ENCODE results near the gene OPRM1.

OPRM1 gene

DNA sequence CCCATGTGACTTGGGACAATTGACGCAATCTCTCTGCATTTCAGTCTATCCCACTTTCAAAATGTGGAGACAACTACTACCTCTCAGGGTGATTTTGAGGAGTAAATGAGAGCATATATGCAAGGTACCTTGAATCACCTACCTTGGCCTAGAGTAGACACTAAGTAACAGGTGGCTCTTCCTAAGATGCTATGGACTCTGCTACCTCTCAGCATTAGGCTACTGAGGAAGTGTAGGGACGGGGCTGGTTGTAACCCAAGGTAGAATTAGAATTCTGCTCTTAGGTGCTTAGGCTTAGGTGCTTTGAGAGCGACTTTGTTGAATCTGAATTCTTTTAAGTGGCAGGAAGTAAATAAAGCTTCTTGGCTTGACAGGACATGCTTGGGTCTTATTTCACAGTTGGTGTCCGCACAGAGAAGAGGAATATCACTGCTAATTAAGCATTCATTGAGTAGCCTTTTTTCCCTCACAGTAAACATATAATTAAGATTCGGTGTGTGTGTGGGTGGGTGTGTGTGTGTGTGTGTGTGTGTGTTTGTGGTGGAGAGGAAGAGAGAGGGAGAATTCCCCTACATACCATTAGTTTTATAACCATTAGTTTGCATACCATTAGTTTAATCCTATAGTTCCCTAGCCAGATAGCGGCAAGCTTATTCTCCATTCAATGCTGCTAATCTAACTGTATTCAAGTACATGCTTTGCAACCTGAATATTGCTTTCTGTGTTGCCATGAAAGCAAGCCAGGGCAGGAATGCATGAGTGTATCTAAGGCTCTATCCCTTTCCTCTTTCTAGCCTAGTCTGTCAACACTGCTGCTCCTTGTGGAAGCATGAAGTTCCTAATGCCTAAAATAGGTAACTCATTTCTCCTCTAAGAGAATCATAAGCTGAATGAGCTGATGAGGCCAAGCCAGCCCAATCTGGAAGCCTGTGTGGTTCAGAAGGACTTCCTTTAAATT, 205.0 kb downstream of the OPRM1 start:
- DNase-seq = no peak

DNA sequence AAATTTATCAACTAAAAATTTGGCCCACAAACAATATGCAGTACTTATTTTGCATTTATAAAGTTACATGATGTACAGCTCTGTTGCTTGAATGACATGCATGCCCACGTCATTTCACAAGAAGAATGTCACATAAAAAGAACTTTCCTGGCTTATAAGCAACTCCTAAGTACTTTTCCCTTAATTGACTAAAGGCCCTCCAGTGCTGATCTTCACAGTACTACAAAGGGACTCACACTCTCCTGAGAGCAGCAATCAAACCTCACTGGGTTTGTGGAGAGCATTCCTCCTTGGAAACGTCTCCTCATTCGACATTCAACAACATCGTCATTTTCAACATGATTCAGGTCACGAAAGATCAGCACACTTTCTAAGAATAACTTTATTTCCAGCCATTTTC, 206.5 kb downstream of the OPRM1 start:
- DNase-seq = no peak

DNA sequence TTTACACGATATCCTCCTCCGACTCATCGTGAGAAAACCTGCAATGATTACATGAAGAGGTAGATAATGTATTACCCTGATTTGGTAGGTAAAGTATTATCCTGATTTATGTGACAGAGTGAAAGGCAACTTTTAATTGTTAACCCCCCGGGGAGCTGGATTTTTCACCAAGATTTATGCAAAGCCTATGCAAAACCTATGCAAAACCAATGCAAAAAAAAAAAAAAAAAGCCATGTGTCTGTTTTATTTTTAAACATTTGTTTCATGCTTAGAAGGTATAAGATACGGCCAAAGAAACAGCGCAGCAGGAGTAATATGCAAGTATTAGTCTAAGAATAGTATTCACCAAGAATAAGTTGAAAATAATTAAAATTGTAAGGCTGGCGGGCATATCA, 207.7 kb downstream of the OPRM1 start:
- DNase-seq = no peak

DNA sequence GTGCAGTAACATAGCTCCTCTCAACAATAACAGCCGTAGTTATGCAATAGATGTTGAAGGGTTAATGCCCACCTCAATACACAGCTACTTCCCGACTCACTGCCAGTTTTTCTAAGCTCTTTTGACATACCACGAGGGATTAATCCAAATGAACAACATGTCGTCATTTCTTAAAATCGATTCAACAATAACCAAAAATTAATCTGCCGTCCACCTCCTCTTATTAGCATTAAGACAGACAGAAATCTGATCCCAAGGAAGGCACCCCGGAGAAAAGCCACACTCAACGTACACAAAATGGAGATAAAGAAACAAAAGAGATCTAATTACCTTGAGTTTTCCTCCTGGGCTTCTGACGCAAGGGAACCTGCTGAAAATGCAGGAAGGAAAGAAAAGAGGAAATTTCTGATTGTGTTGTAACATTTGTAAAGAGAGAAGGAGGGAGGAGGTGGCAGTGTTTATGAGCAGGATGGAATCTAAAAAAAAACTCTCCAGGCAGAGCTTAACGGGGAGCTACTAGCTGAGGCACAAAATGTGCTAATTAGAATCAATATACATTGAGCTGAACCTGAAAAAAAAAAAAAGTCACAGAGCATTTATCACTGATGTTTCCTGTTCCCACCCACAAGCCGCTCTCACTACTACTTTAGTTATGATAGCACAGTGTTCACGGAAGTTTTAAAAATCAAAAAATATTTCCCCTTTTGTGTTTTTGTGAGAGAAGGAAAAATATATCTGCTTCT, 208.2 kb downstream of the OPRM1 start:
- DNase-seq = peak; percentile 72

DNA sequence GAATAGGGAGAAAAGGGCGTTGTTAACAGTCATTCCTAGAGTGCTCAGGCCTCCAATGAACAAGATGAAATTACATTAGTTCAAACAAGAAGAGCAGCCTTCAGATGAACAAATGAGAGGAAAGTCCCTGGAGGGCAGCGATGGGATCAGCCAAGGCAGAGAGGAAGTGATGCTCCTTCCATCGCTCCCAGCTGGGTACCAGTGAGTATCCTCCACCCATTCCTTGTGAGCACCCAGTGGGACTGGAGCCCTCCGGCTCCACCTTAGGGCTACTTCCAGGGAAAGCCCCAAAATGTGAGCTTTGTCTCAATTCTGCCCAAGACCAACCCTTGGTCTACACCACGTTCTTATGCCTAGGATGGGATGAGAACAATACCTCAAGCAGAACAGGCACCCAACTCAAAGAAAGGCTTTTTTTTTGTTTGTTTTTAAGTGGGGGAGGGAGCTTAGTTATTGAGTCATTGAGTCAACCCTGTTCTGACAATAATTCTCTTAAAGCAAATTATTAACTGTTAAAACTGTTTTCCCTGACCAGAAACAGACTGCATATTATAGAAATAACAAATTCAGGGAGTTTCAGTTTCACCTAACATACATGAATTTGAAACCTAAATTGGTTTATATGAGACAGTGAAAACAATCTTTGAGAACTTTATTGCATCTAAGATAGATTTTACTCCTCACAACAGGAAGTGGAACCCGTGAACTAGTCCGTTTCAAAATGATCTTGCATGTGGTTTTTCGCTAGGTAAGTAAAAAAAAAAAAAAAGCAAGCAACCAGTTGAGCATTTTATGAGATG, 210.7 kb downstream of the OPRM1 start:
- DNase-seq = no peak

DNA sequence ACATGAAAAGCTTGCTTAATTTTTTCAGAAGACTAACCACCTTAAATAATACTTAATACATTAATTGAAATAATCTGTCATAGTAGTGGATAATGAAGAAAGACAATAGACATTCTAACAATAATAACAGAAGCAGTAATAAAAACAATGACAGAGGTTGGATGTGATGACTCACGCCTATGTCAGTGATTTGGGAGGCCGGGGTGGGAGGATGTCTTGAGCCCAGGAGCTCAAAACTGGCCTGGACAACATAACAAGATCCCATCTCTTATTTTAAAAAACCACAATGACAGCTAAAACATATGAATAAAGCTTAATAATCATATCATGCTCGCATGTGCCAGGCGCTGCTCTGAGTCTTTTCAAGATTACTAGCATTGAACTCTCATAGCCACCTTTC, 212.1 kb downstream of the OPRM1 start:
- no peak for DNase-seq

DNA sequence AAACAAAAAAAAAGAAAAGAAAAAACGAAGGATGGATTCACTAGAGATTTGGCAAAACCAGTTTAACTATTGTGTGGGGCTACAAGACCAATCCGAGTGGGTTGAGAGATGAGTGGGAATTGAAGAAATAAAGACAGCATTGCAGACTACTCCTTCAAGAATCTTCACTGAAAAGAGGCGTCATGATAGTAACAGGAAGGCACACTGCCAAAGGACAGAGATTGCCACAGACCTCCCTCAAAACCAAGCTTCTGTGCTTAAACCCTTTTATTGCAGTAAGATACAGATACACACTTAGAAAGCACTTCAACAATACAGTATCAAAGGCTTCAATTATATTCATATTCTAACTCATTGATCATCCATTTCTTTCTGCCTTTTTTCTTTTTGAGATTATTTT, 213.6 kb downstream of the OPRM1 start:
- DNase-seq = no peak

DNA sequence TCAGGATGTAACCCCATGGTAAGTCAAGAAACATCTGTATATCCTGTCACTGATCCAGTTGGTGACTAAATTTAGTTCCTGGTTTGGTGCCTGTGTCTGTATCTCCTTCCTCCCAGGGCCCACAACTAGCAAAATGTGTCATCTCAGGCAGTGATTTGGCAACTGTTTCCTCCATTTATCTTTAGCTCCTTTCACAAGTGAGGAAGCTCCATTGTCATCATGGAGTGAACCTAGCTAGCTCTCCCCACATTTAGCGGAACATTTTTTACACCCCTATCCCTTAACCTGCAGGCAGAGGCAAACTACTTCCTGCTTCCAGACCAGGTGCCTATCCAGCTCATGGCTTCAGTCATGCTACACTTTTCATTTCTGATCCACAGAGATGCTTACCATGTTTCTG, 218.0 kb downstream of the OPRM1 start:
- DNase-seq = no peak

DNA sequence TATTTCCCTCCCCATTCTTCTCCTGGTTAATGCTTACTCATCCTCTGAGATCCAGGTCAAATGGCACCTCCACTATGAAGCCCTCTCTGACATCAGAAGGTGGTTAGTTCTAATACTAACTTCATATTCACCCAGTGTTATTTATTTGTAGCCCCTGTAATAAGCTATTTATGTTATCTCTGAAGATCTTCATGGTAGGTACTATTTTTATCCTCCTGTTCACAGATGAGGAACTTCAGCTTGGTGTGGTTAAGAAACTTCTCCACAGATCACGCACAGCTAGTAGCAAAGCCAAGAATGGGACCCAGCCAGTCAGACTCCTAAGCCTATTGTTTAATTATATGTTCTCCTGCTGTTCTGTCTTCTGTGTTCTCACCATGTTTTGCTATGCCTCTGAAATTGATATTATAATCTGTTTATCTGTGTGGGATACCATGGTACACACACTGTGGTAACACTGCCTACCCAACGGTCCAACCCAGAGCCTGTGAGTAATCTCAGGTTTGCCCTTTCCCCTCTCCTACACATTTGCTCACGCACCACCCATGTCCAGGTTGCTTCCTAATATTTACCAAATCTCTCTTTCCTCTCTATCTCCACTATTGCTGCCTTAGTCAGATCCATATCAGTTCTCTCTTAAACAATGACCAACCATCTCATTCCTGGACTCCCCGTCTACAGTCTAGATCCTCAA, 219.2 kb downstream of the OPRM1 start:
- no peak for DNase-seq

DNA sequence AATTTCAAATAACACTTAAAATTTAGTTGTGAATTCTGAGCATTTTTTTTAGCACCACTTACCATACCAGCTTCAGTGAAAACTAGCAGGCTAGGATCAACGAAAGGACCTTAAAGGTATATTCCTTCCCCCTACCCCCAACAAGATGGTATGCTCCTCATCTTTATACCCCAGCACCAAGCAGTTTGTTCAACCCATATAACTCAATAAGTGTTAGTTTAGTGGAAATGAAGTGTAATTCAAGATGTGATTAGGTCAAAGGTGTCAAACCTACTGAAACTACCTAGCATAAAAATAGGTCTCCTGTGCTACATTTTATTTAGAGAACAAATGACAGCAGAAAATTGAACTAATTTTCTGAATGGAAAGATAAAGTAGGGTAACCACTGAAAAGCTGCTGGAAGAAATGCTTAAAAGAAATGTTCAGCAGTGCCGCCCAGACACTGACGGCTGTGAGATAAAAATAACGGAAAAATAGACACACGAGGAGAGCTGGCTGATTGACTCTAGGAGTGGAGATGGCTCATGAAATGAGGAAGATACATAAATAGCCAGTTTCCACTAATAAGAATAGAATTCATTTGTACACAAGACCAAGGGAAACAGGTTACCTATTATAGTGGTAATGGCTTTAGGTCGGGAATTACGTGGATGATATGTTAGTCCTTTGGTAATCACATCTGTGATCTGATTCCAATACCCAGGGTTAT, 222.8 kb downstream of the OPRM1 start:
- DNase-seq = no peak

DNA sequence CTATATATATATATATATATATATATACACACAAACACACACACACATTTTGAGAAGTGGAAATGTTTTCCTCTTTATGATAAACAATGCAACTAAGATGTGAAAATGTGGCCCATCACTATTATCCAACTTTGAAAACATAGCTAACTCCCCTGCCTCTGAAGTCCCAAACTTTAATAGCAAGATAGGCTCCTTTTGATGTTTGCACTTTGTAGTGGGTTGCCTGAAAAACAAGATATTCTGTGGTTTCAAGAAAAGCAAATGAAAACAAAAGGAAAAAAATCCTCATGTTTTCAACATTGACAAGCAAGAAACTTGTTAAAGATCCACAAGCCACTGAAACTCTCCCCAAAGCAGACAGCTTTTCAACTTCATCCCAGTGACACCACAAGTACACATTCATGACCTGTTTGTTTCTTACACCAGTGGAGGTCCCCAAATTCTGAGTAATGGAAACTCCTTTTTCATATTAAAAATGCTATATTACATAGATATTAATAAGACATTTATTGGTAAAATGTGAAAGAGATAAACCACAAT, 227.6 kb downstream of the OPRM1 start:
- no peak for DNase-seq

DNA sequence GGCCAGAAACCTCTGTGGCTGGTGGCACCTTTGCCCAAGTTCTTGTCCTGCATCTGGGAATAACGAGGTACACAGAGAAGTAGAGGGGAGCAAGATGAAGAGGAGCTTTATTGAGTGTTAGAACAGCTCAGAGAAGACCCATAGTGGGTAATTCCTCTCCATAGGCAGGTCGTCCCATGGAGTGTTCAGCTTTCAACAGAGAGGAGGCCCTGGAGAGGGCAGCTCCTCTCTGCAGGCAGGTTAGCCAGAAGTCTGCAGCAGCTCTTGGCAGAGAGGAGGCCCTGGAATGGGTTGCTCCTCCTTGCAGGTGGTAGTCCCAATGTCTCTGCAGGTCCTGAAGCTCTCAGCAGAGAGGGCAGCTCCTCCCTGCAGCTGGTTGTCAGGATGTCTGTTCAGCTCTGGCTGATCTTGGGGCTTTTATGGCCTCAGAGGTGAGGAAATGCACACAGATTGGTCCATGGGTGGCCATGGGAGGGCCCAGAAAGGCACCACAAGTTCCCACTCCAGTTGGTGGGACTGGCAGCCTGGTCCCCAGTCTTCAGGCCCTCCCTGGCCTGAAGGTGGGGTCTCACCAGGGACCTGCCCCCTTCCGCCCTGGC, 228.6 kb downstream of the OPRM1 start:
- DNase-seq = no peak

DNA sequence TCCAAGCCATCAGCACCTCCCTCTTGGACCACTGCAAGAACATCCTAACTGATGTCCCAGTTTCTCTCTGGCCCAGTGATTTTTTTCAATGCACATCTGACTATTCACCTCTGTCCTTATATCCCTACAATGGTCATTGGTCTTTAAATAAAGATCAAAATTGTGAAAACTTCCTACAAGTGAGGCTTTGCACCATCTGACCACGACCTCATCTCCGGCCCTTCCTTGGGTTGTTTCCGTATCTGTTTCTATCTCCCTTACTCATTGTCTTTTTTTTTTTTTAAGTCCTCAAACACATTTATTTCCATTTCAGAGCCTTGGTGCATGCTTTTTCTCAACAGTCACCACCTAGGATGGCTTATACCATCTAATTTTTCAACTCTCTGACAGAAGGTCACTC, 229.4 kb downstream of the OPRM1 start:
- no peak for DNase-seq

DNA sequence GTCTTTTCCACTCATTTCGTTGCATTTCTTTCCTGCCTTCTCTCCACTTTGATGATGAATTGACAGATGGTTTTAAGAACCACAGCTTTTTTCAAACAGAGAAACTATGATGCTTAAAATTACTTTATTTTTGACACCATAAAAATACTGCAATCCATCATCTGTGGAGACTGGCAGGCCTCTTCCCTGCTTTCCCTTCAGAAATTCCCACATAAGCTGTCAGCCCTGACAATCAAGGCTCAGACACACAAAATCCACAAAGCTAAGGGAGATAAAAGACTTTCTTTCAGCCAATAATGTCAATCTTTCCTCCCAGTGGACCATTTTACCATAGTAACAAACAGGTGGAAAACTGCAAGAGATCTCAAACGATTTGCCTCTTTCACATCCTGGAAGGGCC, 235.1 kb downstream of the OPRM1 start:
- no peak for DNase-seq

DNA sequence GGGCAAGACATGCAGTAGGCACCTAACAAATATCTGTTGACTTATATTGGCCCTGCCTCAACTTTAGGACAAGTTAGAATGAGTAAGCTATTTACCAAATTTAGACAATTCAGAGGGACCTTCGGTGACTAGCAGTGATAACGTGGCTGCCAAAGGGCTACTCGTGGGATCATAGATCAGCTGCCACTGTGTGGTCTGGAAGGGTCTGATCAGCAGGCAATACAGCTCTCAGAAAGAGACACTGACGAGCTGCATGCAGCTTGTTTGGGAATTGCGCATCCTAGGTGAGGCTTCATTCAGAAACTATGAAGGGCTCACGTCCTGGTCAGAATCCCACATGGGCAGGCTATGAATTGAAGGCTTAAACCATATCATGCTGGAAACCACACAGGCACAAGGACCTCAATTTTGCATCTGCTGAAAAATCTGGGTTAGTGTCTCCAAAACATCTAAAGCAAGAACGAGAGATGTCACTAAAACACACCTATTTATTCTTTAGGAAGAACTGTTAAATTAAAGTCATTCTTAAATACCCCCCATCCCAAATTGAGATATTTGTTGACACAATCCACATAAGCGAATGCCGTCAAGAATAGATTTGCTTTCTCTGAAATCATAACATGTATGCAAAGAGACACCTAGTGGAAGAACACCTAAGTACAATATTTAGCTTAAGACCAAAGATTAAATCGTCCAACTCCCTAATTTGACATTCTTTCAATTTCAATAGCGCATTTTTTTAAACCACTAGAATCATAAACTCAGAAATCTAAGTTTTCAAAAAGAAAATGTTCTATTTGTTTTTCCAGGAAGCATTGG, 238.0 kb downstream of the OPRM1 start:
- peak; percentile 8 for DNase-seq

DNA sequence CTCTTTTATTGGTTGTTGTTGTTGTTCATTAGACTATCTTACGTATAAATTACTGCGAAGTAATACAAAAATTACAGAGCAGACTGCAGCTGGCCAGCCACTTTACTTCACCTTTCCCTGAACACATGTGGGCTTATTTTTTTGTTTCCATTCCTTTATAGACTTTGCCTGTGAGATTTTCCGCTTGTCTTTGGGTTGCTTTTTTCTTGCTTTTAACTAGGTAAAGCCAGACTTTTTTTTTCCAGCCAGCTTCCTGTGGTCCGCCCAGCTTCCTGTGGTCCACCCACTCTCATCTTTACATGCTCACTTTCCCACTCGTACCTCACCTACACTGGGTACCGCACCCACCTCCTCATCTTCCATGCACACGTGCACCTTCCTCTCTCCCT, 238.6 kb downstream of the OPRM1 start:
- no peak for DNase-seq

DNA sequence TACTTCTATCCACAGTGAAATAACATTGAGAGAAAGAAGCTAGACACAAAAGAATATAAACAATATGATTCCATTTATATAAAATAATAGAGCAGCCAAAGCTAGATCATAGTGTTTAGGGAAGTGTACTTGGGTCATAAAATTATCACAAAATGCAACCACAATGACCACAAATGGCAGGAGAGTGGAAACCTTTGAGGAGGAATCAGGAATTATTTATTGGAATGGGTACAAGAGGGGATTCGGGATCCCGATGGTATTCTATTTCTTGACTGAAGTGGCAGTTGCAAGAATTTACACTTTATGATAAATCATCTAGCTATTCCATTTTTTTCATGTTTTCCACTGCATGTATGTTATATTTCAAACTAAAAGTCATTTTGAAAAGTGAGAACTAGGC, 241.5 kb downstream of the OPRM1 start:
- DNase-seq = no peak

DNA sequence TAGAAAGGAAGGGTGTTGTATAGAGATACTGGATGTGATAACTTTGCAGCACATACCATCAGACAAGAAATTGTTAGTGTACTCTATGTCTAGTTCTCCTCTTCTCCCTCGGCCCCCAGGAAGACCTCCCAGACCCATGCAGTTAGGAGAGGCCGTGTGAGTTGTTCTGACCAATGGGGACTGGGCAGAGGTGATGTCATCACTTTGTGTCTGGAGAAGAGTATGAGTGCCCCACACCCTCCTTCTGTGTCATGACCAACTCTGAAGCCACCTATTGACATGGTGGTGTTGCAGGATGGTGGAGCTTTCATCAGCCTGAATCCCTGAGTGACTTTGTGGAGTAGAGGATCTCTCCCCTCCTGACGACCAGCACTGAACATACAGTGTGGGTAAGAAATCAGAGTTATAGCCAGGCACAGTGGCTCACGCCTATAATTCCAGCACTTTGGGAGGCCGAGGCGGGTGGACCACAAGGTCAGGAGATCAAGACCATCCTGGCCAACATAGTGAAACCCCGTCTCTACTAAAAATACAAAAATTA, 245.3 kb downstream of the OPRM1 start:
- no peak for DNase-seq

DNA sequence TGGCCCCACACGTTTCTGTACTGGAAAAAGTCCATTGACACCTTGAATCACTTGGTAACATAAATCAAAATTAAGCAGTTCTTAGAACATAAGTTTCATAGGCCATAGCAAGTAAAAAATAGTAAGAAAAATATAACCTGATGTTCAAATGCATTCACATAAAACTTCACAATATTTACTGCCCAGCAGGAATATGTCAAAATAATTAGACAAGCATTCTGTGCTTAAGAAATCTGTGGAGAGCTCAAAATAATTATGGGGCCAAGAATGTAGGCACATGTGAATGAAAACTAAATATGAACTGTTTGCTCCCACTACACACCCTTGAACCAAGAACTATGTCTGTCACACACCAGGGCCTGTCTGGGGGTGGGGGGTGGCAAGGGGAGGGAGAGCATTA, 246.8 kb downstream of the OPRM1 start:
- no peak for DNase-seq

DNA sequence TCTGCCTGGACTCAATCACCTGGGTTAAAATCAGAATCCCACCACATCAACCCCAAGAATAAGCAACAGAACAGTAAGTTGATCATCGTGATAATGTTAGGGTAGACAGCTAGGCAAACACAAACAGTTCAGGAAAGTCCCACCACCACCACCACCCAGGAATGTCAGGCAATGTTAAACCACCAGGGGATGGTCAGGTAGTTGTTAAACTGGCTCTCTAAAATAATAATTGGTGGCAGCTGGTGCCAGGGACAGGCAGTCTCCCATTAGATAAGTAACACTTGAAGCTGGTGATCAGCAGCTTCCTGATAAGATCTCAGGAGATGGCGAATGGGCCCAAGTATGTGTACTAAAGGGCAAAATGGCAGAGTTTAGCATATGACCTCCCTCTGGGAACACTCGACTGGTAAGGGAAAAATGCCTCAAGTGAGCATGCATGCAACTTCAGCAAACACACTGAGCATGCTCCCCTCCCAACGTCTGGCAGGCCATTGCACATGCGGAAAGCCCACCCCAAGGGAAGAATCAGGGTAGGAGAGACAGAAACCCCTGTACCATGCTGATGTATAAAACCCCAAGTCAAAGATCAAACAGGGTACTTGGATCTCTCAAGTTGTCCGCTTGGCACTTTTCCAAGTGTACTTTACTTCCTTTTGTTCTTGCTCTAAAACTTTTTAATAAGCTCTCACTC, 250.9 kb downstream of the OPRM1 start:
- no peak for DNase-seq
